ENCODE measurements around the gene HSD17B3.
"Not testable (repeated sequence)": the region's sequence is repeated elsewhere in the genome, so short reads cannot be mapped to it uniquely, and the experiment has no call there.

Gene HSD17B3

GRCh38 chr9:96236337-96236736 is 65.6 kb downstream of the HSD17B3 start:
- not testable (repeated sequence) for DNase-seq (ENCODE audit: low spot score)

- peak; percentile 52 for DNase-seq (ENCODE audit: low spot score)
Measured at GRCh38 chr9:96232539-96233241, 69.3 kb downstream of the HSD17B3 start.

- DNase-seq (ENCODE audit: low spot score) = no peak
Measured at GRCh38 chr9:96232164-96232538, 69.8 kb downstream of the HSD17B3 start.

GRCh38 chr9:96230002-96230401 is 72.0 kb downstream of the HSD17B3 start:
- no peak for DNase-seq (ENCODE audit: low spot score)

GRCh38 chr9:96222132-96222531 is 79.8 kb downstream of the HSD17B3 start:
- peak; percentile 17 for DNase-seq (ENCODE audit: low spot score)

- no peak for DNase-seq (ENCODE audit: low spot score)
Measured at GRCh38 chr9:96219900-96220257, 82.1 kb downstream of the HSD17B3 start.

- DNase-seq (ENCODE audit: low spot score) = peak; percentile 38
Measured at GRCh38 chr9:96219026-96219899, 82.7 kb downstream of the HSD17B3 start.

GRCh38 chr9:96217754-96218693 is 84.0 kb downstream of the HSD17B3 start:
- DNase-seq (ENCODE audit: low spot score) = peak; percentile 78

- no peak for DNase-seq (ENCODE audit: low spot score)
Measured at GRCh38 chr9:96217294-96217707, 84.7 kb downstream of the HSD17B3 start.

- DNase-seq (ENCODE audit: low spot score) = no peak
Measured at GRCh38 chr9:96216583-96216982, 85.4 kb downstream of the HSD17B3 start.

GRCh38 chr9:96215841-96216240 is 86.1 kb downstream of the HSD17B3 start:
- DNase-seq (ENCODE audit: low spot score) = no peak

- DNase-seq (ENCODE audit: low spot score) = no peak
Measured at GRCh38 chr9:96214635-96215034, 87.3 kb downstream of the HSD17B3 start.

GRCh38 chr9:96209407-96210271 is 92.3 kb downstream of the HSD17B3 start:
- no peak for DNase-seq (ENCODE audit: low spot score)

GRCh38 chr9:96206156-96206751 is 95.7 kb downstream of the HSD17B3 start:
- no peak for DNase-seq (ENCODE audit: low spot score)

- DNase-seq (ENCODE audit: low spot score) = no peak
Measured at GRCh38 chr9:96204853-96205252, 97.1 kb downstream of the HSD17B3 start.

- no peak for DNase-seq (ENCODE audit: low spot score)
Measured at GRCh38 chr9:96203867-96204501, 98.0 kb downstream of the HSD17B3 start.

GRCh38 chr9:96202971-96203780 is 98.8 kb downstream of the HSD17B3 start:
- no peak for DNase-seq (ENCODE audit: low spot score)

- DNase-seq (ENCODE audit: low spot score) = no peak
Measured at GRCh38 chr9:96201140-96201539, 100.8 kb downstream of the HSD17B3 start.

- DNase-seq (ENCODE audit: low spot score) = no peak
Measured at GRCh38 chr9:96199006-96199405, 103.0 kb downstream of the HSD17B3 start.

GRCh38 chr9:96195541-96195940 is 106.4 kb downstream of the HSD17B3 start:
- no peak for DNase-seq (ENCODE audit: low spot score)

Data from kidney capillary endothelial cell (primary cell).